Stimulated activated CD8-positive, alpha-beta memory T cell treated with anti-CD3 and anti-CD28 coated beads, Interleukin-15, amount 100 ng/mL, for 4 hours (primary cell): ENCODE measurements around the gene TMEM131.
"Not testable (repeated sequence)": the region's sequence is repeated elsewhere in the genome, so short reads cannot be mapped to it uniquely, and the experiment has no call there.

ENCODE experiments used
- DNase-seq, 2 donors: peaks; one replicate each; pipeline ENCODE4 v3.0.0-alpha.2; 2020; ENCODE audit warnings: low read depth in 2 of 2

TMEM131 gene

GRCh38 chr2:97868986-97869721 lies 126.6 kb downstream of the TMEM131 start:
- no peak for DNase-seq

- no peak for DNase-seq
These were observed 131.9 kb downstream of the TMEM131 start for GRCh38 chr2:97863829-97864228.

DNA sequence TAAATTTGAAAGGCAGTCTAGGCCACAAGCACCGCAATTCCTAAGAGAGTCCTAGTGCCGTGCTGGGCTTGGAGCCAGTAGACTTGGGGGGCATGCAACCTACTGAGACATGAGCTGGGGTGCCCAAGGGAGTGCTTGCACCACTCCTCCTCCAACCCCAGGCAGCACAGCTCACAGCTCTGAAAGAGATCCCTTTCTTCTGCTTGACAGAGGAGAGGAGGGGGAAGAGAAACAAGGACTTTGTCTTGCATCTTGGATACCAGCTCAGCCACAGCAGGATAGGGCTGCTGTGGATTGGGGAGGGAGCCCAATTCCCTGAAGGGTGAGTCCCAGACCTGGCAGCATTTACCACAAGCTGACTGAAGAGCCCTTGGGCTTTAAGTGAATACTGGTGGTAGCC lies 134.6 kb downstream of the TMEM131 start:
- DNase-seq, result no peak

DNA sequence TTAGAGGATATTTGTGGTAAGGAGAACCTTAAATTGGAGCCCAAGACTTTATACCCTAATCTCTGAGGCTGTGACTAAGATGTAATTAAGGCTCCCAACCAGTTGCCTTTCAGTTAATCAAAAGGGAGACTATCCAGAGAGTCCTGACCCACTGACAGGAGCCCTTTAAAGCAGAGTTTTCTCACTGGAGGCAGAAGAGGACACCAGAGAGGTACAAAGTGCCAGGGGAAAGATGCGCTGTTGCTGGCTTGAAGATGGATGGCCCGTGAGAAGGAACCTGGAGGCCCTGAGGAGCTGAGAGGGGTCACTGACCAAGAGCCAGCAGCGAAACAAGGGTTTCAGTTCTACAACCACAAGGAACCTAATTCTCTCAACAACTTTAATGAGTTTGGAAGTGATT lies 137.3 kb downstream of the TMEM131 start:
- no peak for DNase-seq

GRCh38 chr2:97857553-97857952 lies 138.2 kb downstream of the TMEM131 start:
- no peak for DNase-seq

DNA sequence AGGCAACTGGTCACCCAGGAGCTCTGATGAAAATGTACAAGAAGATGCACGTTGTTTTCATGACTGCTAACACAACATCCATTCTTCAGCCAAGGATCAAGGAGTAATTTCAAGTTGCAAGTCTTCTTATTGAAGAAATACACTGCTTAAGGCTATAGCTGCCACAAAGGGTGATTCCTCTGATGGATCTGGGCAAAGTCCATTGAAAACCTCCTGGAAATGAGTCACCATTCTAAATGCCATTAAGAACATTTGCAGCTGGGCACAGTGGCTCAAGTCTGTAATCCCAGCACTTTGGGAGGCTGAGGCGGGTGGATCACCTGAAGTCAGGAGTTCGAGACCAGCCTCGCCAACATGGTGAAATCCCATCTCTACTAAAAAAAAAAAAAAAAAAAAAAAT lies 142.7 kb downstream of the TMEM131 start:
- not testable (repeated sequence) for DNase-seq

- DNase-seq, result no peak
These were observed 144.6 kb downstream of the TMEM131 start for GRCh38 chr2:97851172-97851571.

DNA sequence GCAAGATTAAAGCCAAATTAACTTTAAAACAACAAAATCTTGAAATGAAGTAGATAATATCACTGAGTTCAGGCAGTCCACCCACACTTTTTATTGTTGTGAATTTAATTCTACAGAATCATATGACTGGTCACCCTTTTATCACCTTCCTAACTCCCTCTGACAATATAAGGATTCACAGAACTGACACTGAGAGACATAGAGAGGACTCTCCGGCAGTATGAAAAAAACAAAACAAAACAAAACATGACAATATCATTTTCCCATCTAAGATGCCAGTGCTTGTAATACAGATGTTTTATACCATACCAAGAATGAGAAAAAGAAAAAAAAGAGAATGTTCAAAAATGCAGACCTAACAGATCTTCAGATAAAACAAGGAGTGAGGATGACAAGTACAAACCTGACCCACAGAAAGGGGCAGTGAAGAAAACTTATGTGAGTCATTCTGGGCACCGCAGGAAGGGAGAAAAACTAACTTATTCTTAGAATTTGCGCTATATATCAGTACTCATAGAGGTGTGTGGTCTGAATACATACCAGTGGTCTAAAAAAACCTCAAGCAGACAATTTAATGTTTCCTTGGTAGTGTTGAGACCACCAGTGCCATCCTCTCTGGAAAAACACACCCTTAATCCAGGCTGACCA lies 145.7 kb downstream of the TMEM131 start:
- no peak for DNase-seq

DNA sequence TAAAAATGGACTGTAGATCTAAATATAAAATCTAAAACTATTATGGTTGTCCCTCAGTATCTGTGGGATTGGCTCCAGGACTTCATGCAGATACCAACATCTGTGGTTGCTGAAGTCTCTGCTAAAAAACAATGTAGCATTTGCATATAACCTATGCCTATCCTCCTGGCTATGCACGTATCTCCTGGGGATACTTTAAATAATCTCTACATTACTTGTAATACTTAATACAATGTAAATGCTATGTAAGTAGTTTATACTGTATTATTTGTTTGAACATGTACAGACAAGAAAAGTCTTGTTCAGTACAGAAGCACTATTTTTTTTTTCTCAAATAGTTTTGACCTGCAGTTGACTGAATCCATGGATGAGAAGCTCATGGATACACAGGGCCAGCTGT lies 147.4 kb downstream of the TMEM131 start:
- DNase-seq, result no peak

DNA sequence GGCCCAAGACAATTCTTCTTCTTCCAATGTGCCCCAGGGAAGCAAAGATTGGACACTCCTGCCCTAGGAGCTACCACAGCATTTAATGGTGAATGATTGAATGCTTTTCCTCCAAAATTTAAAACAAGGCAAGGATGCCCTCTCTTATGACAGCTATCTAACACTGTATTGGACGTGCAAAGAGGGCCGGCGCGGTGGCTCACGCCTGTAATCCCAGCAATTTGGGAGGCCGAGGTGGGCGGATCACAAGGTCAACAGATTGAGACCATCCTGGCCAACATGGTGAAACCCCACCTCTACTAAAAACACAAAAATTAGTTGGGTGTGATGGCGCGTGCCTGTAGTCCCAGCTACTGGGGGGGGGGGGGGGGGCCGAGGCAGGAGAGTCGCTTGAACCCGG lies 149.0 kb downstream of the TMEM131 start:
- DNase-seq, result not testable (repeated sequence)

- no peak for DNase-seq
These were observed 149.9 kb downstream of the TMEM131 start for GRCh38 chr2:97845818-97846217.

DNA sequence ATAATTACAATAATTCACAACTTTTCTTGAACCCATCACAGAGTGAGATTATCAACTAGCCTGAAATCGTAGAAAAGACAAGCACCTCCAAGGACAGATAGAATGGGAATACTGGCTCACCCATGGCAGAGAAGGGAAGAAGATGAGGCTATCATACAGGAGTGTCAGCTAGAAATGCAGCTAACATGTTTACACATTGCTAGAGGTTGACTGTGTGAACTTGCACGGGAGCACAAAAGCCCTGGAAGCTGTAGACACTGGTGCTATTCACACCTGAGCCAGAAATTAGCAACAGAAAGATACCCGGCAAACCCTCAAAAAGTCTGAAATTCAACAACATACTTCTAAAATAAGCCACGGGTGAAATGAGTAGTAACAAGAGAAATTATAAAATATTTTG lies 150.6 kb downstream of the TMEM131 start:
- DNase-seq, result no peak

GRCh38 chr2:97844311-97844859 lies 151.4 kb downstream of the TMEM131 start:
- DNase-seq, result no peak

- DNase-seq, result no peak
These were observed 155.6 kb downstream of the TMEM131 start for GRCh38 chr2:97840198-97840597.

DNA sequence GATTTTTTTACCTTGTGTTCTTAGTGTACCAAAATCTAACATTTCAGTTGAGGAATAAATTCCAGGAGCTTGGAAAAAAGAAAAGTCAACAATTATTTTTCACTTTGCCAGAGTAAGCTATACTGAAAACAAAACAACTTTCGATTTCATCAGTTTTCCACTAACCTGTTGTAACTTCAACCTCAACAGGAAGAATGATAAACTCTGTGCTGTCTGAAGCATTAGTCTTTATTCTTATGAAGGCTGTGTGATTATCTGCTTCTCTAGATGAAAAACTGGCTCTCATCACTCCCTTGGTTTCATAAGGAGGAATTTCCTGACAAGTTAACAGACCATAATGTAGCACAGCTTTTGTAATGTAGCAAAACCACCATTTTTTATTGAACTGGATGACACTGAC lies 161.1 kb downstream of the TMEM131 start:
- no peak for DNase-seq

GRCh38 chr2:97831121-97831520 lies 164.6 kb downstream of the TMEM131 start:
- DNase-seq, result no peak

- DNase-seq, result not testable (repeated sequence)
These were observed 166.5 kb downstream of the TMEM131 start for GRCh38 chr2:97829255-97829654.

DNA sequence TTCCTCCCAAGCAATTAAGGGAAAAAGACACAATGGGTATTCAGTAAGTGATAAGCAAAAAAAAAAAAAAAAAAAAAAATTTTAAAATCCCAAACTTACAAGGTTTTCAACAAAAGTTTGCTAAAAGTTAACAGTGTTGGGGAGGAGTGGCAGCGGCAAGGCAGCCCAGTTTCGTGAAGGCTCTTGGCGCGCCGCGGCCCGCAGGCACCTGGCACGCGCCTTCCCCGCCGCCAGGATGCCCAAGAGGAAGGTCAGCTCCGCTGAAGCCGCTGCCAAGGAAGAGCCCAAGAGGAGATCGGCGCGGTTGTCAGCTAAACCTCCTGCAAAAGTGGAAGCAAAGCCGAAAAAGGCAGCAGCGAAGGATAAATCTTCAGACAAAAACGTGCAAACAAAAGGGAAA lies 168.7 kb downstream of the TMEM131 start:
- not testable (repeated sequence) for DNase-seq

GRCh38 chr2:97826266-97826847 lies 169.4 kb downstream of the TMEM131 start:
- DNase-seq, result not testable (repeated sequence)

DNA sequence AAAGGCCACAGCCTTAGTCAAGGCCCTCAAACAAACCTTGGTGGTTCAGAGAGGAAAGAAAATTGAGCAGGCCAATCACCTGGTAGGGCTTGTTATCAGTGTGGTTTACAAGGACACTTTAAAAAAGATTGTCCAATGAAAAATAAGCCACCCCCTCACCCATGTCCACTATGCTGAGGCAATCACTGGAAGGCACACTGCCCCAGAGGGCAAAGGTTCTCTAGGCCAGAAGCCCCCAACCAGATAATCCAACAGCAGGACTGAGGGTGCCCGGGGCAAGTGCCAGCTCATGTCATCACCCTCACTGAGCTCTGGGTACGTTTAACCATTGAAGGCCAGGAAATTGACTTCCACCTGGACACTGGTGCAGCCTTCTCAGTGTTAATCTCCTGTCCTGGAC lies 171.7 kb downstream of the TMEM131 start:
- not testable (repeated sequence) for DNase-seq

DNA sequence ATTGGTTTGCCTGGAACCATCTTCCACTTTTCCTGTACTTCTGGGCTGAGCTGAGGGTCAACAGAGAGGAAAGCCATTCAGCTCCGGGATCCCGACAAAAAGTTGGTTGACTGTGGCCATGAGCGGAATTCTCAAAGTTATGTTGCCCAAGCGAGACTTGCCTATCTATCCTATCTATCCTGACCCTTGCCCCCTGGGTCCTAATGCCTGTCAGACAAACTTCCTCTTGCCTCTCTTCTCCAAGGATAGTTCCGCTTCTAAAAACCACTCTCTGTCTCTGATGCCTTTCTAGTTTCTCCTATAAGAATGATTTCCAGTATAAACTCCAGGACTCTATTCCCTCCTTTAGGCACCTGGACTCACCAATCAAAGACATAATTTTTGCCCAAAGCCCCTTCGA lies 173.9 kb downstream of the TMEM131 start:
- not testable (repeated sequence) for DNase-seq

DNA sequence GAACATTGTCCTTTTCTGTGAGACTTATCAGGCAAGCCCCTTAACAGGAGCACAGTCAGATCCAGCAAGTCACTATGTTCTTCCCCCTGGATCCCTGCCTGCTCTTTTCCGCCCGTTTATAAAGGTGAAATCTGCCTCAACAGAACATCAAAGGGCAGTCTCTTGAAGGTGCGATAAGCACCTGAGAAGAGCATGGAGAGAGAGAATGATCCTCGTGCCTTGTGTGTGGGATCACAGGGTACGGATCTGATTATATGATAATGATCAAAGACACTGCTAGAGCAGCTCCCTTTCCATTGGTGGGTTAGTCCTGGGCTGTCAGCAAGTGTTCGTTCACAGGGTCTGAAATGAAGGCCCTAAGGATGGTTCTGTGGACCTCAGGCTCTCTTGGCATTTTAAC lies 176.0 kb downstream of the TMEM131 start:
- no peak for DNase-seq

DNA sequence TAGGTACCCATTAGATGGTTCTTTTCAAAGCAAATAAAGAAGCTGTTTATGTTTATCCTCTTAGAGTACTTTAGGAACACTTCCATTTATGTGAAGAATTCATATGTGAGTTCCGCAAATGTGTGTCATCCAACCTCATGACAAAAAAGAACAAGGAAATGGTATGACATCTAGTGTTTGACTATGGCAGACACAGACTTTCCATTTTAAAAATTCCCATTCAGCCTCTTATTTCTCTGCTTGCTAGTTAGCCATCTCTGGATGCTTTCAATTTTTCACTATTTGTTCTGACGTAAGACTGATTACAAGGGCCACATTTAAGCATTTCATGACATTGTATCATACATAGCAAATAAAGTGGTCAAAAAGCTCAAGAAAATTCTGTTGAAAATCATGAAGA lies 179.3 kb downstream of the TMEM131 start:
- no peak for DNase-seq
